NCI-H1694 (cell line): ENCODE results near the gene CCDC92.
"Not testable (repeated sequence)": the region's sequence is repeated elsewhere in the genome, so short reads cannot be mapped to it uniquely, and the experiment has no call there.

Source experiments
- DNase-seq: peaks from one replicate; lab custom pipeline; 2025; lab: John Stamatoyannopoulos, UW

Gene CCDC92

DNA sequence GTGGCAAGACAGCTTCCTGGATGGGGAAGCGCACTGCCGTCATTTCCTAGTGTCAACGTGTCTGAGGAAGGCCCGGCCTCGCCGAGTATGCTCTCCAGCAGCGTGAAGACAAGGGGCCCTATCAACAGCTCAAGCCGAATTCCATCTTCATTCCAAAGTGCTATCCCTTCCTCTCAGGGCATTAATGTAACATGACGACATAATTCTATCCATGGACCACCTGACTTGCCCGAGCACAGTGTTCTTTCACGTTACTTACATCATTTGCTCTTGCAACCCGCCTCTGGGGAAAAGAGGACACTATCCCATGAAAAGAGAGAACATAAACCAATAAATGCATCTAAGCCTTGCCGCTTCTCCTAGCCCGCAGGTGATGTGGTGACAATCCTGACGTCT lies 22.9 kb downstream of the CCDC92 start:
- DNase-seq = no peak

DNA sequence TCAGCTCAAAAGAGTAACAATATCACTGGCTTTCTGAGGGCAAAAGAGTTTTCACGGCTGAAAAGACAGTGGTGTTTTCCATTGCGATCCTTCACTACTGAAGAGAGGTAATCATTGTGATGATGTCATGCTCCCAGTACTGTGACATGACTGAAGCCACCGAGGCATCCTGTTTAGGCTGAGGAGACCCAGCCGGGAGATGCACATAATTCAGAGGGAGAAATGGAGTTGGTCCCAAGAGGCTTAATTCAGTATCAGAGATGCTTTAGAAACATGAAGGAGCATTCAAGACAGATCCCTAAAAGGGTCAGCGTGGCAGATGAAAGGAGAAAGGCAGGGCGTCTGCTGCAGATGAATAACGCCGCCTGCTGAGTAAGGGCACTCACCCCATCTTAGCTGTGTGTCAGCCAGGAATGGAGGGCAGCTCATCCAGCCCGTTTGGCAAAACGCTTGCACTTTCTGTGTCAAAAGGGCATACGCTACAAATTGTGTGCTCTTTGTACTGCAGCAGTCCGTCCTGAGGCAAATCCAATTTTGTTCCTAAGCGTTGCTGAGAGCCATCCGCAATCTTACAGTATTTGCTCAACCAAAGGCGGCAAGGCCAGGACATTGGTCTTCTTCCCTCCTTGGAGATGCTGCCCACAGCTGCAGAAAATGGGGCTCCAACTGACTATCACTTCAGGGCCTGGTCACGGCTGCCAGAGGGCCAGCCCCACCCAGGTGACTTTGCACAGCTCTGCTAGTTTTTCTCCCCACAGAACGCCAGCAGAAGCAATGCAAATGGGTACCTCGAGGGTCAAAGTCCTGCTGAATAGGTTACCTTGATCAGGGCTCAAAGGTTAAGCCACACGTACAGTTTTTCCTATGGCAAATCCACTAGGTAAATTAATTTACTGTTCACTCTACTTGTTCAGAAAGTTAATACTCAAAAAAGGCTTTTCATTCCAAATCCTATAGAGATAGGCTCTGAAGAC lies 23.5 kb downstream of the CCDC92 start:
- DNase-seq = peak; percentile 27

DNA sequence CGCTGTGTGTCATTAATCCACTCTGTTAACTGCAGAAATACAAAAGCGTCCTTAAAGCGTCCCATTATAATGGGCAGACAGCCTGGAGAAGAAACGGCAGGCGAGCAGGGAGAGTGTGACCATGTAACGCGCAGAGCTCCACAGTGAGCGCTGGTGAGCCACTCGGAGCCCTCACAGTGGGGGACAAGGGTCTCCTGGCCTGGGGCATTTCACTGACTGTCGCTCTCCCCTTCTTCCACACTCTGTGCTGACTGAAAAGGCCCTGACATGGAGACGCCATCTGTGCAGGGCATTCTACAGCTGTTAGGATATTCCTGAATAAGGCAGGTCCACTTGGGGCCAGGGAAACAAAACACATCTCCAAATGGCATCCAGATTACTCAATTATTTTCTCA lies 24.2 kb downstream of the CCDC92 start:
- peak; percentile 27 for DNase-seq

DNA sequence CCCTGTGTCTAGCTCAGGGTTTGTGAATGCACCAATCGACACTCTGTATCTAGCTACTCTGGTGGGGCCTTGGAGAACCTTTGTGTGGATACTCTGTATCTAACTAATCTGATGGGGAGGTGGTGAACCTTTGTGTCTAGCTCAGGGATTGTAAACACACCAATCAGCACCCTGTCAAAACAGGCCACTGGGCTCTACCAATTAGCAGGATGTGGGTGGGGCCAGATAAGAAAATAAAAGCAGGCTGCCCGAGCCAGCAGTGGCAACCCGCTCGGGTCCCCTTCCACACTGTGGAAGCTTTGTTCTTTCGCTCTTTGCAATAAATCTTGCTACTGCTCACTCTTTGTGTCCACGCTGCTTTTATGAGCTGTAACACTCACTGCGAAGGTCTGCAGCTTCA lies 25.1 kb downstream of the CCDC92 start:
- not testable (repeated sequence) for DNase-seq

DNA sequence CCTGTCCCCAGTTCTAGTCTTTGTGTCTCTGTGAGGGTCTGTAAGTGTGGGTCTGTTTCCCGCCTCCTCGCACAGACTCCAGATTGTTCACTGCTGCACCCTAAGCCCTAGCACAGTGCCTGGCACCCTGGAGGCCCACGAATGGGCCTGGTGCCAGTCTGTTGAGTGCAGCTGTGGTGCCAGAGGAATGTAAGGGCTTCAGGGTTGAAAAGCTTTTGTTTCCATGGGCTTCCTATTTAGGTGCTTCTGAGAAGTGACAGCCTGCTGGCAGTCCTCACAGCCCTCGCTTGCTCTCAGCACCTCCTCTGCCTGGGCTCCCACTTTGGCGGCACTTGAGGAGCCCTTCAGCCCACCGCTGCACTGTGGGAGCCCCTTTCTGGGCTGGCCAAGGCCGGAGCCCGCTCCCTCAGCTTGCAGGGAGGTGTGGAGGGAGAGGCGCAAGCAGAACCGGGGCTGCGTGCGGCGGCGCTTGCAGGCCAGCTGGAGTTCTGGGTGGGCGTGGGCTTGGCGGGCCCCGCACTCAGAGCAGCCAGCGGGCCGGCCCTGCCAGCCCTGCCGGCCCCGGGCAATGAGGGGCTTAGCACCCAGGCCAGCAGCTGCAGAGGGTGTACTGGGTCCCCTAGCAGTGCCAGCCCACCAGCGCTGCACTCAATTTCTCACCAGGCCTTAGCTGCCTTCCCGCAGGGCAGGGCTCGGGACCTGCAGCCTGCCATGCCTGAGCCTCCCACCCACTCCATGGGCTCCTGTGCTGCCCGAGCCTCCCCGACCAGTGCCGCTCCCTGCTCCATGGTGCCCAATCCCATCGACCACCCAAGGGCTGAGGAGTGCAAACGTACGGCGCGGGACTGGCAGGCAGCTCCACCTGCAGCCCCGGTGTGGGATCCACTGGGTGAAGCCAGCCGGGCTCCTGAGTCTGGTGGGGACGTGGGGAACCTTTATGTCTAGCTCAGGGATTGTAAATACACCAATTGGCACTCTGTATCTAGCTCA lies 25.8 kb downstream of the CCDC92 start:
- DNase-seq = not testable (repeated sequence)

DNA sequence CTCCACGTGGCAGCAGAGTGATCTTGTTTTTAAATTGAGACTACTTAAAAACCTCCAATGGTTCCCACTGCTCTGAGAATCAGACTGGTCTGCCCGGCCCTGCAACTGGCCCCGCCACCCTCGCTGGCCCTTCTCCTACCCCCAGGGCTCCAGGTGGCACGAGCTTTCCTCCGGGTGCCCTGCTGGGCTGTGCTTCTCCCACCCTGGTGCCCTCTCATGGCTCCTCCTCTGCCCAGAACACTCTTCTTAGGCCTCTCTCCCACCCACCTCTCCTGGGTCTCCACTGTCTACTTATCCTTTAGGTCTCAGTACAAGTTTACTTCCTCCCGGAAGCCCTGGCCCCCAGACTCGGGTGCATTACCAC lies 26.5 kb downstream of the CCDC92 start:
- no peak for DNase-seq

DNA sequence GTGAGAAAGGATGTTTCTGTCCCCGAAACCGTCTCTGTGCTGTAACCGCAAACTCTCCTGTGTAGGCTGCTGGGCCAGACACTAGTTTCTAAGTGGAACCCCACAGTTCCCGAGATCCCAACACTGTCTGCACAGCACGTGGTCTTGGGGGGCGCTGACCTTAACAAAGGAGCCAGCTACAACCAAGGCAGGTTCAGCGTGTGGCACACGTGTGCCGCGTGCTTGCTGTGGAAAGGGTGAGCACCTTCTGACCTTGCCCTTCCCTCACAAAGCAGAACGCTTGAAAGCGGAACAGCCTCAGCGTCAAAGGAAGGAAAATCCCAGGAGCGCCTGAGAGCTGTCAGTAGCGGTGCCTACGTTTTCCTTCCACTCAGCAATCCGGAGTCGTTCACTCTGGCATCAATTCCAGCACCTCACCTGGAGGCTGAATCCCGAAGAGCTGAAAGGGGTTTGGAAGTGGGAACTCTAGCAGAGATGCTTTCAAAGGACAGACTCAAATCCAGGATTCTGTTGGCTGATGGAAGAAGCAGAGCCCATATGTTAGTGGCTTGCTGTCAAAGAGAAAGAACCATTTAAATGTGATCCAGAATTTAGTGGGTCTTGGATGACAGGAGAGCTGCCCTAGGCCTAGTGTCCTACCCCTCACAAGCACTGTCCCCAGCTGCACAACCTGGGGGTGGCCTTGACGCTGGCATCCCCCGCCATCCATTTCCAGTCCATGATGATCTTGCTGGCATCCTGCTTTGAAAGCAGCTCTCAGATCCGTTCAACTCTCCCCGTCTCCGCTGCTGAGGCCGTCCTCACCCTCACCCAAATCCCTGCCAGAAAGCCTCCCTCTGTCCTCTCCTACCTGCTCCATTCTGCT lies 27.1 kb downstream of the CCDC92 start:
- no peak for DNase-seq

DNA sequence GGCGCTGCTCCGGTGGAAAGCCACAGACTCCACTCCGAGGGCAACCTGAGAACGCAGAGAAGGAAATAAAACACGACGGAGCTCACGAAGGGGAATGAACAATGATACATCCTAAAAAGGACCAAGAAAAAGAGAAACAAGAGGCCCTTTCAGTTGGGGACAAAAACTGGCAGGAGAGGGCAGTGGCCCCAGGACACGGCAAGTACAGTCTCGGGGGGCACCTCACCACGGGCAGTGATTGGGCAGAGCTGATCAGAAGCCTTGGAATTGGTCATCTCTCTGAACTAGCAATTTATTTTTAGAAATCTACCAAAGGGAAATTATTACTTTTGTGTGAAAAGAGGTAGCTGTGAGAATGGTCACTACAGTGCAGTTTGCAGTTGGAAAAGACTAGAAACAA lies 27.9 kb downstream of the CCDC92 start:
- no peak for DNase-seq

DNA sequence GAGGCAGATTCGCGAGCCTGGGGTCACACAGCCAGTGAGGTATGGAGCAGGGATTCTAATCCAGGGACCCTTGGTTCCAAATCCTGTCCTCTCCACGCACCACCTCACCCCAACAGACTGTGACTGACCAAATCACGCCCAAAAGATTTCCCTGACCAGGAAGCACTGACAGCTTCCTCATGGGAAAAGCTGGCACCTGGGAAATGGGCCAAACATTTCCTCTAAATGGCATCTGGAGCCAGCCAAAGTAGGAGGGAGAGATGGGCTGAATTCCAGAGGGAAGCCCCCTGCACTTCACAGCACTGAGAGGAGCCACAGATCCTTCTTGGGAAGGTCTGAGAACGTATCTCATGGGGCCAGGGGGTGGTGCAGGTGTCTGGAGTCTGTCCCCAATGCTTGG lies 28.8 kb downstream of the CCDC92 start:
- DNase-seq = peak; percentile 3

DNA sequence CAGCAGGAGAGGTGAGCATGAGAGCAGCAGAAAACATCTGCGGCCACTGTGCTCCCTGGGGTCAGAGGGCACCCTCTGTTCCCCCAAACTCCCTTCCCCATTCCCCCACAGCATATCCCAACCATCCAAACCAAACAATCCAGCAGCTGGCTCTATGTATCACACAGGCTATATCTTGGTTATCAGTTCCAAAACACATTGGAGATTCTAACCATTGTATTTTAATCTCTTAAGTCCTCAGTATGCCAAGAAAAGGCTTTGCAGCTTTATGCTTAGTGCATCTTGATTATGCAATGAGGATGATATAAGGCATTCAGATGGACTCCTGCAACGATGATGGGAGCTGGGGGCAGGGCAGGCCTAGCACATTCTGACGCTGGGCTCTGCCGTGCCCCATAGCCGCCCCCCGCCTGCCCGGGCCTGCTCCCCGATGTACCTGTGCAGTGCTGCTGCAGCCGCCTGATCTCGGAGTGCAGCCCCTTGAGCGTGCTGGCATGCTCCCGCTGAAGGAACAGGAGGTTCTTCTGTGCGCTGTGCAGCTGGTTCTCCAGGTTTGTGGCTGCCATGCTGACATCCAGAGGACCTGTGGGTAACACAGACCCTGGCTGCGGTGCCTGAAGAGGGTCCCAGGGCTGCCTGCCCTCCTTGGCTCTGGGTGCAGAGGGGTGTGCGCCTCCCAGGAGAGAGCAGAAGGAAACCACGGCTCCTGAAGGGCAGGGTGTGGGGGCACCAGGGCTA lies 29.6 kb downstream of the CCDC92 start:
- no peak for DNase-seq

DNA sequence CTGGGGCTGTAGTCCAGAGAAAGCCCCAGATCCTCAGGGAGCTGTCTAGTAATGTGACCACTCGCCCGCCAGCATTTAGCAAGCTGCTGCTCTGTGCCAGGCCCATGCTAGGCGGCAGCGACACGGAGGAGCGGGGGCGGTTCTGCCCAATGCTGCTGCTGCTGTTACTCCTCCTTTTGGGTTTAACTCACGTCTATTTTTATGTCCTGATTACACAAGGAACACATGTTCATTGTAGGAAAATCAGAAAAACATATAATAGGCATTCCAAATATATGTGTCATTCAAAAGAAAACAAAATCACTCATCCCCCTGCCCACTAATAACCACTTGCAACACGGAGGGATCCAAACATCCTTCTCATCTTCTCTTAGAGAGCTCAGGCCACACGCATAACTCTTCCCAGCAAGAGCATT lies 30.4 kb downstream of the CCDC92 start:
- no peak for DNase-seq

DNA sequence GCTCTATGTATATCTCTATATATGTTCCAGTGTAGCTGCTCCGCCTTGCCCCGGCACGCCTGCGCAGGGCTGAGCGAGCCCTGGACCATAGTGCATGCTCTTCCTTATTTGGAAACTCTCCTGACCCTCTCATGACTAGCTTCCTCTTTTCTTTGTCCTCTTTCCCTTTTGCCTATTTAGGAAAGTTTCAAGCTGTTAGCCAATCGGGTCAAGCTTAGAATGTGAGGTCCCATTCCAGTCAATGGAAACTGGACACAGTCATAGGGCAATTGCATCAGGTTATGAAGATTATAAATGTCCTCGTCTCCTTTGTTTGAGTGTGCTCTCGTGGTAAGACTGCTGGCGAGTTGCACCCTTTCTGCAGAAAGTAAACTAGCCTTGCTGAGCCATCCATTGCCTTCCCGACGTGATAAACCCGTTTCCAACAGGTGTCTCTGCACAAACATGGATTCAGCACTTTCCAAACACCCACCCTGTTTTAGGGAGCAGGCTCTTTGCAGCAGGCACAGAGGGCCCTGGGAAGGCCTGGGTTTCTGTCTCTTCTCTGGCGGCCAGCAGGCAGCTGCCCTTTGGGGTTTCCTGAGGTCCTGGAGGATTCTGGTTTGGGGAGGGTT lies 30.9 kb downstream of the CCDC92 start:
- DNase-seq = no peak

DNA sequence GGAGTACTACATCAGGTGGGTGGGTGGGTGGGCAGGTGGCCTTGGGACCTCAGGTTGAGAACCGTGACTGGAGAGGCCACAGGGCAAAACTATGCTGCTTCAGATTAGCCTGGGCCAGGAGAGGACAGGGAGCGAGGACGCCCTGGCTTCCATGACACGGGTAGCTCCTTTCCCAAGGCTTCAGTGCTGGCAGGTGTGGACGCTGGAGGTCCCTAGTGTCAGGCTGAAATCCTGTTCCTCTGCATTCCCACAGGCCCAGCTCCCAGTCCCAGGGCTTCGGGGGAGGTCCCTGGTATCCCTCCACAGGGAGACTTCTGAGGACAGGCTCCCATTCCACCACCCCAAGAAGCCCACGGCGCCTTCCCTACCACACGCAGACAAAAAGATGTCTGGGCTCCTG lies 31.6 kb downstream of the CCDC92 start:
- DNase-seq = no peak

DNA sequence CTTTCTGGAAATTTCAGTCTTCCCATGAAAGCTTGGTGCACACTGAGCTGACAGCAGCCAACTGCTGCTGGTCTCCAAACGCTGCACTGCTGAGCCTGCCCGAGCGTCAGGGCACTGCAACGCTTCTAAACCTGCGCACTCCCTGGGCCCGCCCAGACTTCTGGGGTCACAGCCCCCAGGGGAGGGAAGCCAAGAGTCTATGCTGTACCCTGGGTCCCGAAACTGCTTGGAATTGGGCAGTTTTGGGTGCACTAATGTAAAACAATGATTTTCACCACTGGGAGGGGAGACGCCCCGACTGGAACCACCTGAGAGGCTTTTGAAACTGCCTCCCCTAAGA lies 32.0 kb downstream of the CCDC92 start:
- no peak for DNase-seq

DNA sequence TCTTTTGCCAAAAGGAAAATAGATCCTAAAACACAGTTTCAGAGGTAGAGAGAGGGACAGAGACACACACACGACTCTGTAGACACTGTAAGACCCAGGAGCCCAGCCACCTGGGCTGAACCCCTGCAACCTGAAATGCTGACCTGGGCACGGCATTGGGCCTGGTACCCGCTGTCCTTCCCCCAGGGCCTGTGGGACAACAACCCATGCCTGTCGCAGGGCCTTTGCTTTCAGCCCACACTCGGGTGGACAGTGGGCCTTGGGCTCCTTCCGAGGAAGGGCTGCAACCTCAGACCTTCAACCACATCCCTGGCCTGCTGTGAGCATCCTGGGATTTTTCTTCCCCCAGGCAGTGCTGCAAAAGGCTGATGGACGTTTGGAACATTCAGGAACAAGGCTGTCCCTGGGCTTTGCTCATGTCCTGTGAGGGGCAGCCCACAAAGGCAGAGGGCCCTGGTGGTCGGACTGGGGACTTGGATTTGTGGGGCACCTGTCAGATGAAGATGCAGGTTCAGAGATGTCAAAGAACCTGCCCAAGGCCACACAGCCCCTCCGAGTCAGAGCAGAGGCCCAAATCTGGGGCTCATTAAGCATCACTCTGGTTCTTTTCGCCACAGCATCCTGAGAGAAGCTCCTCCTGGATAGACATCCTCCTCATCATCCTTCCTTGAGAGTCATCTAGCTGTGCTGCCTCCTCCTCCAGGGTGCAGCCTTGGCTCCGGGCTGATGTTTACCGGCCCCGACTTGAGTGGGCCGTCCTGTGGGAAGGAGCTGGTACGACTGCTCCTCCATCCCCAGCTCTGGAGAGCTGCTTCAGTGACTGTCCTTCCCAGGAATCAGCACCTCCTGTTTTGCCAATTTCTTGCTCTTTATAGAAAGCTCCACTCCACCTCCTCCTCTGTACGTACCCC lies 32.7 kb downstream of the CCDC92 start:
- no peak for DNase-seq

DNA sequence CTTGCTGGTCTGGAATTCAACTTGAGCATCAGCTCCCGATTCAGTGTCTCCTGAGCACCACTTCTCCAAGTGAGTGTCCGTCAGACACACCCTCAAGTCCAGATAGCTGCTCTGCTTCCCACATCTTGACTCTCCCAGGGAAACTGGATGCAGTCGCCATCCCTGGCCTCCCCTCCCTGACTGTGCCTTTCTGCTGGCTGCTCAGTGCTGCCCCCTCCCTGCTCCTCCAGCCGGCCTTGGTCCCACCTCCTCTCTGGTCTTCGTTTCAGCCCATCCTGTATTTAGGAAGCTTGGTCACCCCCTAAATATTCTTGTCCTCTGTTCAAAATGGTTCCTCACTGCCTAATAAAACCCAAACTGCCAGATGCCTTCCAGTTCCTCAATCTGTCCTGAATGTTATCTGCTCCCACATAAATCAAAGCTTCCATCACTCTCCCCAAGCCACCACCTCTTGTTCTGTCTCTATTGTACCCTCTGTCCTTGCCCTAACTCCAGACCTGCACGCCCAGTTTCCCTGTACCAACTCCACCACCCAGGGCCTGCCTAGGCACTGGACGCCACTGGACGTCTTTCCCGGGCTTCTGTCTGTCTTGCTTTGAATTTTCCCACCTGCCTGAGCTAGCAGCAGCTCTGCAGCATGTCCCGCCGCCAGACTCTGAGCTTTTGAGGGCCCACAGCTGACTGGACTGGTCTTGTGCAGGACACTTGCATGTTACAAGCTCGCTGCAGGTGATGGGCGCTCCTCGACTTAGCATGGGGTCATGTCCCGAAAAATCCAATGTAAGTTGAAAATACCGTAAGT lies 33.8 kb downstream of the CCDC92 start:
- DNase-seq = no peak

DNA sequence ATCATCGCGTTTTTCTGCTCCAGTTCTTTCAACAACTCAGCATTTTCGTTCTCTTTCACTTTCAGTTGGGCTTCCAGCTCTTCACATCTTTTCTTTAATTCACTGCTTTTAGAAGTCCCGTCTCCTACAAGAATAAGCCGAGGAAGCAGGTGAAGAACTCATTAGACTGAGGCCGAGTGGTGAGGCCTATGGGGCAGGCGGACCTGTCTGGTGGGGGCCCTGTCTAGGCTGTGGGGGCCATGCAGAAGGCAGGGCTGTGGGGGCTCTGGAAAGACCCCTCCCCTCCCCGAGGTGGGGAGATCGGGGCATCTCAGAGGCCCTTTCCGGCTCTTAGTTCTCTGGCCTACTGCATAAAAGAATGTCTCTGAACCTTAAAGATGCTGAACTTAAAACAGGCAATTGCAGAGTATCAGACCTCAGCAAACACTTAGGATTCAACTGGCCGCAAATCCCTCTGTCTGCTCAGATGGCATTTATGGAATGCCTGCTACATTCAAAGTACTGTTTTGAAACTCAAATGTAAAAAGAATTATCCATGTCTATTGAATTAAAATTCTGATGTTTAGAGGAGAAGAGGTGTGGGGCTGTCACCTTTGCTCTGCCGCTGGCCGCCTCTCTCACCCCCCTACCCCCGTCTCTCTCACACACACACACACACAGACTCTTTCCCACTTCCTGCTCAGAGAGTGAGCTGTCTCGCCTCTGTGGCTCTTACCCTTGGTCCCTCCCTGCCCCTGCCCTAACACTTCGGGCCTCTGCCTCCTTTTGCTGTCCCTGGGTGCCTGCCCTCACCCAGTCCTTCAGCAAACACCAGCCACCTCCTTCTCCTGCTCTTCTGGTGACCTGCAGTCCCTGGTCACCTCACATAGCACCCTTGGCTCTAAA lies 34.7 kb downstream of the CCDC92 start:
- DNase-seq = no peak
